ENCODE measurements around the gene RASSF8.

Gene RASSF8

DNA sequence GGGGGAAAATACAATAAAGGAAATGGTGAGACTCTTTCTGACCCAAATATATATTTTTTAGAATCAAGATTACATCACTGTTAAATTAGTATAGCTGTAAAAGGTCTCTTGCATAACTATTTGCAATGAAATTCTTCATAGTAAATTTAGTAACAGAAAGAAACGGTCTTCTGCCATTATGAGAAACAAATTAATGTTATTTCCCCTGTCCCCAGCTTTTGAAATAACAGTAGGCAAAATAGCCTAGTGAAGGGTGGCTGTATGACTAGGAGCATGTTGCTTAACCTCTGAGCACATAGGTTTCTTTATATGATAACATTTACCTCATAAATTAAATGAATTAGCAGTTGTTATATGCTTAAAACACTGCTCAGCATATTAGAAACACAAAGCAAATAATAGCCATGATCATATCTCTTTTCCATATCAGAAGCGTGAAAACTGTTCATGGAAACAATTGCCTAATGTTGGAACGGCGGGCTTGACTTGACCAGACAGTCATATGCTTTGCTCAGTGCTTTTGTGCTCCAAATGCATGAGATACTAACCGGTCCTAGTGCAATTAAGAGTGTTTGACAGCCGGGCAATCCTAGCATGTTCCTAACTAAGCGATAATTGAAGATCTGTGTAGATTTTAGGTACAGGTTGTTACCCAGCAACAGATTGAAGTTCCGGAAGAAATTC lies 142.3 kb downstream of the RASSF8 start:
- Mint-ChIP-seq H3K4me1 (peaks cover 5% of the 10 kb centered on the region), H3K9me3 (no peaks in the 10 kb centered on the region), H3K4me3 (no peak overlapping the region), H3K36me3 (ENCODE audit: low read depth) (no peaks in the 10 kb centered on the region), H3K27me3 (peaks cover 13% of the 10 kb centered on the region), H3K27ac (no peak overlapping the region)
- ATAC-seq, result no peak
- DNase-seq, result no peak

DNA sequence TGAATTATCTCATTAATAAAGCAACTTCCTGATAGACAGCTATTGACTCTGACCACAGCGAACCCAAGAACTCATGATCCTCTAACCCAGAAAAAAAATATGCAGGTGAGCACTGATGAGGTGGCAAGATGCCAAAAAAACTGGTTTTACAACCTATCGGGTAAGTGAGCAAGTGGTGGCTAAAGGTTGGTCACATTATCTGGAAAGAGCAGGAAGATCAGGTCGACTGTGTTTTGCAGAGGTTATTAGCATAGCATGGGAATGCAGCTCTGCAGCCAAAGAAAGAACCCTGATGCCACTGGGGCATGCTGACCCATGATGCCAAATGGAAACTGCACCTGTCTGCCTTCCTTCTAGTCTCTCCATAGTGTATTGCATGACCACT lies 142.9 kb downstream of the RASSF8 start:
- Mint-ChIP-seq H3K27ac (no peak overlapping the region), H3K27me3 (peaks cover 13% of the 10 kb centered on the region), H3K4me1 (peaks cover 5% of the 10 kb centered on the region), H3K36me3 (ENCODE audit: low read depth) (no peaks in the 10 kb centered on the region), H3K4me3 (no peak overlapping the region), H3K9me3 (no peaks in the 10 kb centered on the region)
- DNase-seq, result no peak
- no peak for ATAC-seq

DNA sequence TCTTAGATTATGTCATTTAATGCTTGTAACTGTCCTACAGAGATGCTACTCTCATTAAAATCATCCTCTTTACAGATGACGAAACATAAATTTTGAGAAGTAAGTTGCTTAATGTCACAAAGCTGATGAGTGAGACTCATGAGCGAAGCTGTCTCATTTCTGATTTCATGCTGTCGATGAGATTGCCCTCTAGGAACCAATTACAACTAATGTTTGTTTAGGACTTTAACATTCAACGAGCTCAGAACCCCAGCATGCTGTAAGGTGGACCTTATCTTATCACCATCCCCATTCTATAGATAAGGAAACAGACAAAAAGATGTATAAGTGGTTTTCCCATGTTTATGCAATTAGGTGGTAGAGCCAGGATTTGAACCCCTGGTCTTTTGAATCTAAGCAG lies 143.3 kb downstream of the RASSF8 start:
- no peak overlapping the region for H3K4me3 Mint-ChIP-seq
- ATAC-seq (no peak), DNase-seq (no peak)
- H3K4me1 Mint-ChIP-seq, result peaks cover 3% of the 10 kb centered on the region
- no peaks in the 10 kb centered on the region for H3K9me3 Mint-ChIP-seq
- H3K27me3 Mint-ChIP-seq, result peaks cover 13% of the 10 kb centered on the region
- H3K27ac Mint-ChIP-seq, result no peak overlapping the region
- no peaks in the 10 kb centered on the region for H3K36me3 Mint-ChIP-seq (ENCODE audit: low read depth)

DNA sequence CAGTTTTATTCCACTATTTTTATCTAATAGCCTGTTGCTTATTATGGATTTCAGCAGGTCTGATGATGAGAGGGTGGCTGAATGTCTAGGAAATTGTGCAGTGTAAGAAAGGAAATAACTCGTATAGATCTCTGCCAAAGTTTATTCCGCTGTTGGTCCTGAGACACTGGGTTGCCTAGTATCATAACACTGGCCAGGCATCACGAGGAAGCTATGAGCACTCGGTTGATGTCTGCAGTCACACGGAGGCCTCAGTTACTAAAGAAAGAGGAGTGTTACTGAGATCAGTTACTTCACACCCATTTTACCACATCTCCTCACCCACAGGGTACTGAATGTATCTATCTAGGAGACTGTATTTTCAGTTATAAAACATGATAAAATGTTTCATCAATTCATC lies 144.5 kb downstream of the RASSF8 start:
- H3K4me1 Mint-ChIP-seq, result no peaks in the 10 kb centered on the region
- H3K27me3 Mint-ChIP-seq, result peaks cover 15% of the 10 kb centered on the region
- no peak overlapping the region for H3K4me3 Mint-ChIP-seq
- ATAC-seq (no peak), DNase-seq (no peak)
- H3K36me3 Mint-ChIP-seq (ENCODE audit: low read depth), result no peaks in the 10 kb centered on the region
- H3K9me3 Mint-ChIP-seq, result no peaks in the 10 kb centered on the region
- no peak overlapping the region for H3K27ac Mint-ChIP-seq

DNA sequence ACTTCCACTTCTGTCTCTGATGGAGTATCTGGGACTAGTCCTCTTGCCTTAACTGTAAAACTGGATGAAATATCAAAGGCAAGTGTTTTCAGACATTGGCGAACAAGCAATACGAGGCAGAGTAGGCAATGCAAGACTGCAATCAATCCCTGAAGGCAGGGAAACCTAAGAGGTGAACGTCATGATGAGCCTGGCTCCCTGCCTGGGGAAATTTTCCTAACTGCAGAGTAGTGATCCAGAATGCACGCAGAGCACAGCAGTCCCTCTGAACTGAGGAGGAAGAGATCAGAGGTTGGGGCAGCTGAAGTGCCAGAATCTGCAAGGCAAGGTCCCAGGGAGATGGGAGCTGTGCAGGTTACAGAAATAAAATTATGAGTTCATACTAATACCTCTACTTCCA lies 147.9 kb downstream of the RASSF8 start:
- Mint-ChIP-seq H3K27ac (no peak overlapping the region), H3K4me1 (no peaks in the 10 kb centered on the region), H3K36me3 (ENCODE audit: low read depth) (no peaks in the 10 kb centered on the region), H3K9me3 (no peaks in the 10 kb centered on the region), H3K4me3 (no peak overlapping the region), H3K27me3 (peaks cover 13% of the 10 kb centered on the region)
- ATAC-seq, result no peak
- DNase-seq, result no peak

DNA sequence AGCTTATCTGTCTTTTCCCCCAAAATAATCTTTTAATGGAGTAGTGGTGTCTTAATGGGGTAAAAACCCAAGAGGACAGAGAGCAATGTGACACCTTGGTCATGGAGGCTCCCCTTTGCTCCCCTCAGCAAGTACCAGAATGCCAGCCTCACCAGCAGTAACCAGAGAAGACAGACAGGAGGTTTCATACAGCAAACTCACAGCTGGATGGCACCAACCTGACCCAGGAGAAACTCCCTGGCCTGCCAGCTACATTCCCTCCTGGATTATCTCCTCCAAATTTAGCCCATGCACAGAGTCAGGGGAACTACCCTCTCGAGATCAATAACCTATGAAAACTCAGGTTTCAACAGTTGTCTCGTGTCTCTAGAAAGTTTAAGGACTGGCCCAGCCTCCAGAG lies 150.4 kb downstream of the RASSF8 start:
- DNase-seq, result no peak
- no peak for ATAC-seq
- no peak overlapping the region for H3K4me3 Mint-ChIP-seq
- H3K27me3 Mint-ChIP-seq, result peaks cover 20% of the 10 kb centered on the region
- H3K27ac Mint-ChIP-seq, result no peak overlapping the region
- no peaks in the 10 kb centered on the region for H3K36me3 Mint-ChIP-seq (ENCODE audit: low read depth)
- no peaks in the 10 kb centered on the region for H3K9me3 Mint-ChIP-seq
- H3K4me1 Mint-ChIP-seq, result peaks cover 9% of the 10 kb centered on the region

DNA sequence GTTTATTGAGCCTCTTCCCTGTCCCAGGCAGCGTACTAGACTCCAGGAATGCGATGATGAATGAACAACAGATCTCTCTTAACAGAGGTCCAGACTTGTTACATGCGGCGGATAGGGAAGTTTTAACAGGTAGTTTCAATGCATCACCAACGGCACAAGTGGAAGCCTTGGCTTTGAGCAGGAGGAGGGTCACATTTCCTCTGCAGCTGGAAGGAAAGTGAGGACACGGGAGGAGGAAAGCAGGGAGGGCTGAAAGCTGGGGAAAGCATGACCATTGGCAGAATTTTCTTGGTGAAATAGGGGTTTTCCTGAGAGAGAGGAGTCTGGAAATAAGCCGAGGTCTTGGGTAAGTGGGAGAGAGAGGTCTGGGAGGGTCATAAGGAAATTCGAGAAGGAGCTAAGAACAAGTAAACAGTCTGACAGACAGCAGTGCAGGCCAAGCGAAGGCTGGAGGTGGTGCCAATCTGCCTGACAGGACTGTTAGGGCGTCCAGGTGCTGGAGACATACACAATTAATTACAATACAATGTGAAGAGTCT lies 150.9 kb downstream of the RASSF8 start:
- no peak overlapping the region for H3K27ac Mint-ChIP-seq
- no peak overlapping the region for H3K4me3 Mint-ChIP-seq
- no peaks in the 10 kb centered on the region for H3K36me3 Mint-ChIP-seq (ENCODE audit: low read depth)
- peaks cover 9% of the 10 kb centered on the region for H3K4me1 Mint-ChIP-seq
- ATAC-seq (no peak), DNase-seq (no peak)
- H3K9me3 Mint-ChIP-seq, result no peaks in the 10 kb centered on the region
- peaks cover 20% of the 10 kb centered on the region for H3K27me3 Mint-ChIP-seq

DNA sequence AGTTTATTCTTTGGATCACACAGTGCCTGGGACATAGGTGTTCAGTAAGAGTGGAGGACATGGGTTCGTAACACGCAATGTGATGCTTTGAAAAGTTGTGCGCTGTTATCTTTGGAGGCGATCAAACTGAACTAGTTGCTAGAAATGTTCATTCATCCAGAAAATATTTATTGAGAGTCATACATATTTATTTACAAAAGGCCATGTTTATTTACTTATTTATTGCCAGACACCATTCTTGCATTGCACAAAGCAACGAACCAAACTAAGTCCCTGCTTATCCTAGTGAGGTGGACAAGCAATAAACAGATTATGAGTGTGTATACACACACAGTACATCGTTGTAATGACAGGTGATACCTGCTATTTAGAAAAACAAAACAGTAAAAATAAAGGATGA lies 153.8 kb downstream of the RASSF8 start:
- Mint-ChIP-seq H3K36me3 (ENCODE audit: low read depth) (no peaks in the 10 kb centered on the region), H3K27ac (no peak overlapping the region), H3K27me3 (peaks cover 34% of the 10 kb centered on the region), H3K4me1 (peaks cover 11% of the 10 kb centered on the region), H3K4me3 (no peak overlapping the region), H3K9me3 (no peaks in the 10 kb centered on the region)
- DNase-seq (no peak), ATAC-seq (no peak)

DNA sequence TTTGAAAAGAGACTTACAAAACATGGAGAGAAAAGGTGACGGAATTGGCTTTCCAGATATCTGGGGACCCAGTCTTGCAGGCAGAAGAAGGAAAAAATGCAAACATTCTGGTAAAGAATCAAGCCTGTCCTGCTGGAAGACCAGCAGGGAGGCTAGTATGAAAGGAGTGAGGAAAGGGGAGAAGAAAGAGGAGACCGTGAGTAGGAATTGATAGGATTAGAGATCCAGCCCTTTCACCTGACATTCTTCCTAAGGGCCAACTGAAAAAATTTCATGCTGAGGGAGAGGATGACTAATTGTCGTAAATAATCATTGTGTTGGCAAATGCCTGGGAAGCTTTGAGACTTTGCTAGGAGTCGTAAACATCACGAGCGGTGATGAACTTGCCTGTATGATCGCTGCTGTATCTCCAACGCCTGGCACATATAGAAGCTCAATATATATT lies 154.2 kb downstream of the RASSF8 start:
- no peaks in the 10 kb centered on the region for H3K9me3 Mint-ChIP-seq
- peaks cover 38% of the 10 kb centered on the region for H3K27me3 Mint-ChIP-seq
- no peaks in the 10 kb centered on the region for H3K36me3 Mint-ChIP-seq (ENCODE audit: low read depth)
- no peak overlapping the region for H3K27ac Mint-ChIP-seq
- H3K4me3 Mint-ChIP-seq, result no peak overlapping the region
- DNase-seq (no peak), ATAC-seq (no peak)
- peaks cover 11% of the 10 kb centered on the region for H3K4me1 Mint-ChIP-seq

DNA sequence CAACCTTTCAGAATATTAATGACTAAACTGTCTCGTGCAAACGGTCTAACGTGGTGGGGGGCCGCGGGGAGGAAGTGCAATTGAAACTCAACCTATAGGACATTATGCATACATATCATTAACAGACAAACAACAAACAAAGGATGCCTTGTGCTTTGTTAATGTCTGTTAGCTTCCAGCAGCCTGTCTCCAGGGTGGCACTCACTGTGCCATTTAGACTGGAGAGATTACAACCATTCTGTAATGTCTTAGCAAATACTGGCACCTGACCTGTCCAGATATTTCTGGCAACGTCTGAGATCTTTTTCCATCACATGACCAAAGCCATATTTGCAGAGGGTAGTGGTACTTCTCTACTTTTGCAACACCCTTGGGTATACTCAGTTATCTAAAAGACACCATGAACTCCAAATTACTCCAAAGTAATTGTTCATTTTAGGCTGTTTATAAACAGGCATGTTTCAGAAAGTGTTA lies 154.7 kb downstream of the RASSF8 start:
- DNase-seq (no peak), ATAC-seq (no peak)
- Mint-ChIP-seq H3K27me3 (peaks cover 38% of the 10 kb centered on the region), H3K36me3 (ENCODE audit: low read depth) (no peaks in the 10 kb centered on the region), H3K9me3 (no peaks in the 10 kb centered on the region), H3K4me3 (peak overlapping the region; percentile 72), H3K27ac (no peak overlapping the region), H3K4me1 (peaks cover 11% of the 10 kb centered on the region)

DNA sequence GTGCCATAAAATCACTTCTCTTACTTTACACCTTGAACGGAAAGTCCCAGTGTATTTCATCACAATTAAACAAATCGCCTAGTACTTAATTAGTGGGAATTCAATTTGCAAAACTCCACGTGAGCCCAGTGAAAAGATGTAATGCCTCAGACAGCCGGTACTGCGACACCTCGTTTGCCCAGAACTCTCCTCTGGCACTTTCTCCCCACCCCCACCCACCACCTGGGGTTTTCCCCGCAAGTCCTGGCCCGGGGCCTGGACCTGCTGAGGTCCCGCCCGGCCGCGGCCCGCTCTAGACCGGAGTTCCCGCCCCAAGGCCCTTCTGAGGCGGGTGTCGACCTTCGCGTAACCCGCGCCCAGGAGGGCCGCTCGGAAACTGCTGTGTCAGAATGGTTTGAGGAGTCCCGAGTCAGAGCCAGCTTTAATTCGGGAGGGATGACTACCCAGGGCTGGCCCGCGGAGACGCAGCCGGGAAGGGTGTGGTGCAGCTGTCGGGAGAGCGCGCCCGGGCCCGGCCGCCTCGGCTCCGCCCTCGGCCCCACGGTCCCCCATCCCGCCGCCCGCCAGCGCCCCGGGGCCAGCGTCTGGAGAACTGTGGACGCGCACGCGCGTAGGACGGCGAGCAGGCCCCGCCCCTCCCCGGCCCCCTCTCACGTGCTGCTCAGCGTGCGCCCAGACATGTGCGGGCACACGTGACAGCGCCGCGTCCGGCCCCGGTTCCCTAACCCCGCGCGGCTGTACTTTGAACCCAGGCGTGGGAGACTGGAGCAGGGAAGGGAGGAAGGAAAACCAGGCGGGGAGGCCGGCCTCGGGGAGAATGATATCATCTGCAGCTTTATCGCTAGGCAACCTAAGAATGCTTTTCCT lies 155.6 kb downstream of the RASSF8 start:
- ATAC-seq (peak; percentile 88), DNase-seq (peak; percentile 78)
- Mint-ChIP-seq H3K4me1 (peaks cover 11% of the 10 kb centered on the region), H3K27ac (peak overlapping the region; percentile 61), H3K36me3 (ENCODE audit: low read depth) (no peaks in the 10 kb centered on the region), H3K4me3 (peak overlapping the region; percentile 72), H3K27me3 (peaks cover 43% of the 10 kb centered on the region), H3K9me3 (no peaks in the 10 kb centered on the region)

DNA sequence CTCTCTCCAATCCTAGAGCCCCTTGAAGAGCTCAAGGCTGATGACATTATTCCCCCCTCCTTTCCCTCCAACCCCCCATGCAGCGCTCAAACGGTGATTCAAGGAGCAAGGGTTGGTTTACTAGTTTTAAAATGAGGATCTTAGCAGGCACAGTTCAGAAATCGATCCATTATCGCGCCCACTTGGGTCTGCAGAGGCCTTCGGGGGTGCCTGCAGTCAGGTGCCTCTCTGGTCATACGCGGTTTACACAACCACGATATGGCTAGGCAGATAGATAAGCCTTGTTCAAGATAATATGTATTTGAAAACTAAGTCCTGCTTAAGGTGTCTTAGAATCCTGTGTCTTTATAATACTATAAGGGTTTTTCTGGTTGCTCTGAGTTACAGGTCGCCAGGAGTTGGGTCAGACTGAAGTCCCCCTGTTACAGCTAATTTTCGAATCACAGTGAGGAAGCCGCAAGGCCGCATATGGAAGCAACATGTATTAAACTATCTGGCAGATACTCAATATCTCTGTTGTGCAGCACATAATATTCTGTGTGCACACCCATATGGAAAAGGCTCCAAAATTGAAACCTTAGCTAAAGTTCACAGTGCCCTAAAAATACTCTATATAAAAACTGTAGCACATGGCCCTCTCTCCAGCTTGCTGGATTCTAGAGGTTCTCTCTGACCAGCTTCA lies 156.4 kb downstream of the RASSF8 start:
- Mint-ChIP-seq H3K27me3 (peaks cover 51% of the 10 kb centered on the region), H3K4me1 (peaks cover 11% of the 10 kb centered on the region), H3K9me3 (no peaks in the 10 kb centered on the region), H3K36me3 (ENCODE audit: low read depth) (no peaks in the 10 kb centered on the region), H3K4me3 (peak overlapping the region; percentile 48), H3K27ac (no peak overlapping the region)
- DNase-seq (no peak), ATAC-seq (no peak)

DNA sequence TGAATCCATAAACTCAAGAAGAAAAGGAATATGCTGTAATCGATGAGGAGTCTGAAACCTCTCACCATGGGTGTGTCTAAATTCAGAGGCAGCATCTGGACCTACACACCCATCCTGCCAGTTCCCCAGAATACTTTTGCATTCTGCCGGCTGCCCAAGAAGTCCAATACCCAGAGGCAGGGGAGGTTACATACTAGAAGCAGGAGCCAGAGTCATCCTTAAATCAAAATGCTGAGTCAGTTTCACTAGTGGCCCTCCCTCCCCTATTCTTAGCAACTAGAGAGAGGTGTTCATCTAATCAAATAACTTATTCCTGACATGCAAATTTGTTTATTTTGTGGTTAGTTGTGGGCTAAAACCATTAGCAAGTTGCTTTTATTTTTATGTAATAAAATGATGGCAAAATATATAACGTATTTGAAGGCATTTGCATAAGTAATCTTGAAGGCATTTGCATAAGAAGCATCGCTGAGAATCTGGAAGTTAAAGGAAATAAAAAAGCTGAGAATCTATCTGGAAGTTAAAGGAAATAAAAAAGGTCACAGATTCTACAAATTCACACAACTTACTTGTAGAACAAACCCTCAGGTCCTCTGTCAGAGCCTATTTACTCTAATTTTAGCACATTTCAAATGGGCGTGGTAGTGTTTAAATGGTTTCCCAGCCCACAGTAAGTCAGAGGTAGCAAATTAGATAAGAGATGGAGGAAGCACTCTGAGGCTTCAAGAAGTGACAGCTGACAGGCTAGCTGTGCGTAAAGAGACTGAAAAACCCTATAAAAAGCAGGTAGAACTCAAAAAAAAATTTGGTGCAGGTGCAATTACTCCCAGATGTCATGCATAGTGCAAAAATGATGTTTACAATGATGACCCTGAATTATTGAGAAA lies 158.6 kb downstream of the RASSF8 start:
- no peak for DNase-seq
- no peak overlapping the region for H3K4me3 Mint-ChIP-seq

DNA sequence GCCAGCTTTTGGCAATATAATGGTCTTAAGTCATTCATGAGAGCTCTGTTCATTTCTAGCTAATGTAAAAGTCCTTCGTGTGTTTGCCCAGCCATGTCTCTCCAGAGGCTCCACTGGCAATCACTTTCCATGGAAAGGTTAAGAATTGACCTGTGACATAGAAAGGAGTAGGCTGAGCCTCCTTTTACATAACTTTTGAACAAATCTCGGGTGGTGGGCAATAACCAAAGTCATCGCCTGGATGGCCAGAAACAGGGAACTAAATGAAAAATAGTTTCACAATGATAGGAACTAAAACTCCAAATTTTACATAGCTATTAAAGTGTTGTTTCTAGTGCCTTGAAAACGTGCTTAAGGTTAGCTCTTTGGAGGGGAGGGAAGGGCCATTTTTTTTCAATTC lies 159.8 kb downstream of the RASSF8 start:
- no peak for DNase-seq
- Mint-ChIP-seq H3K4me3 (no peak overlapping the region), H3K27ac (no peak overlapping the region), H3K4me1 (peaks cover 14% of the 10 kb centered on the region), H3K9me3 (no peaks in the 10 kb centered on the region), H3K36me3 (ENCODE audit: low read depth) (no peaks in the 10 kb centered on the region), H3K27me3 (peaks cover 61% of the 10 kb centered on the region)
- no peak for ATAC-seq

More for the DNA sequence above, 158.6 kb downstream of the RASSF8 start:
- H3K4me1 Mint-ChIP-seq, result peaks cover 11% of the 10 kb centered on the region
- H3K36me3 Mint-ChIP-seq (ENCODE audit: low read depth), result no peaks in the 10 kb centered on the region
- H3K27ac Mint-ChIP-seq, result no peak overlapping the region
- no peak for ATAC-seq
- no peaks in the 10 kb centered on the region for H3K9me3 Mint-ChIP-seq
- H3K27me3 Mint-ChIP-seq, result peaks cover 65% of the 10 kb centered on the region

Data from activated naive CD8-positive, alpha-beta T cell treated with anti-CD3 and anti-CD28 coated beads, Interleukin-2, amount 50 U/mL, for 24 hours (primary cell).